Epithelial cell of proximal tubule (primary cell): Measurements from ENCODE around the gene DAD1. TPM values are rescaled to one million over a fixed set of nuclear protein-coding genes. Genes with fewer than 3 reads are reported as not detected.

Source experiments
- DNase-seq: peaks from one replicate; pipeline ENCODE4 v3.0.0-alpha.2; 2011; ENCODE audit warnings: low read depth
- H3K4me3 ChIP-seq: 2 replicates; pipeline ENCODE4 v1.5.1; 2011; ENCODE audit warnings: low read depth, mild to moderate bottlenecking, low read length
- total RNA-seq: library from RNA; depleted of rRNA; stranded (reverse); fragments of >200 nt; gene quantifications from 2 replicates; pipeline ENCODE4 v1.2.3, GENCODE V29; 2015
- TF ChIP-seq, protein P1 (sequence below): conservative IDR thresholded peaks from 2 replicates; pipeline ENCODE4 v1.5.1; 2012; ENCODE audit warnings: low read depth, mild to moderate bottlenecking, low read length

DAD1 gene
- total RNA-seq, 1 donor from 2014 or later, result 389 TPM

DNA sequence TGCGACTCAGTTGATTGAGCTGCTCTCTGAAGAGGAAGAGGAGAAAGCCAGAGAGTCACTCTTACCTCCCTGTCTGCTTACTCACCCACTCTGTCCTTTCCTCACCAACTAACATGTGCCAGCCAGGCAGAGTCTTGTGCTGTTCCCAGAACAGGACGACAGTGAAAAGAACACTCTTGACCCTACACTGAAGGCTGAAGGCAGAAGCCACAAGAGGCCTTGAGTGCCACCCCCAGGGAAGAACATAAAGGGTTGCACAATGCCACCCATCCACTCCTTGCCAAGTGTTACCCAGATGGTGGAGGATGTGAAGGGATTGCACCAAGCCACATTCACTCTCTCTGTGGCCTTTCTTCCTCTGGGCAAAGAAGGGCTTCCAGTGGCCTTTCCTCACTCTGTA lies 21.9 kb upstream of the DAD1 start:
- no peak overlapping the region for H3K4me3 ChIP-seq
- no peak for DNase-seq
- TF ChIP-seq, protein P1, sequence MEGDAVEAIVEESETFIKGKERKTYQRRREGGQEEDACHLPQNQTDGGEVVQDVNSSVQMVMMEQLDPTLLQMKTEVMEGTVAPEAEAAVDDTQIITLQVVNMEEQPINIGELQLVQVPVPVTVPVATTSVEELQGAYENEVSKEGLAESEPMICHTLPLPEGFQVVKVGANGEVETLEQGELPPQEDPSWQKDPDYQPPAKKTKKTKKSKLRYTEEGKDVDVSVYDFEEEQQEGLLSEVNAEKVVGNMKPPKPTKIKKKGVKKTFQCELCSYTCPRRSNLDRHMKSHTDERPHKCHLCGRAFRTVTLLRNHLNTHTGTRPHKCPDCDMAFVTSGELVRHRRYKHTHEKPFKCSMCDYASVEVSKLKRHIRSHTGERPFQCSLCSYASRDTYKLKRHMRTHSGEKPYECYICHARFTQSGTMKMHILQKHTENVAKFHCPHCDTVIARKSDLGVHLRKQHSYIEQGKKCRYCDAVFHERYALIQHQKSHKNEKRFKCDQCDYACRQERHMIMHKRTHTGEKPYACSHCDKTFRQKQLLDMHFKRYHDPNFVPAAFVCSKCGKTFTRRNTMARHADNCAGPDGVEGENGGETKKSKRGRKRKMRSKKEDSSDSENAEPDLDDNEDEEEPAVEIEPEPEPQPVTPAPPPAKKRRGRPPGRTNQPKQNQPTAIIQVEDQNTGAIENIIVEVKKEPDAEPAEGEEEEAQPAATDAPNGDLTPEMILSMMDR, result no peak

GRCh38 chr14:22607291-22607690 lies 18.3 kb upstream of the DAD1 start:
- TF ChIP-seq, protein P1, result no peak
- DNase-seq, result no peak
- H3K4me3 ChIP-seq, result no peak overlapping the region

GRCh38 chr14:22606380-22606779 lies 17.4 kb upstream of the DAD1 start:
- no peak overlapping the region for H3K4me3 ChIP-seq
- TF ChIP-seq, protein P1, result no peak
- no peak for DNase-seq

DNA sequence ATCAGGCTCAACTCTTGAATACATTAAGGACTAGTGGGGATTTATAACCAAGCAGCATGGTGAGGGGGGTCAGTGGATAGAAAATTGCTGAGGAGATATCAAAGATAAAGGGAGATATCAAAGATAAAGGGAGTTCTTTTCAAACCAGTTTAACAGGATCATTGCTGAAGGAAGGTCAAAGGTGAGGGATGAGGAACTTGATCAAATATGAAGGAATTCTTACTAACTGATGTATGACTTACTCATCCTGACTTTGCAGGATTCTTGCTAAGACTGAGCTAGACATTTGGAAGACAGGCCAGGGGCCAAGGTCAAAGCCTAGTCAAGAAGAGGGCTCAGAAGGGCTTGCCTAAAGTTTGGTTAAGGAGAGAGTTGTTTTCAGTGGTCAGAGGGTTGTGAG lies 13.8 kb upstream of the DAD1 start:
- no peak overlapping the region for H3K4me3 ChIP-seq
- TF ChIP-seq, protein P1, result no peak
- DNase-seq, result no peak

DNA sequence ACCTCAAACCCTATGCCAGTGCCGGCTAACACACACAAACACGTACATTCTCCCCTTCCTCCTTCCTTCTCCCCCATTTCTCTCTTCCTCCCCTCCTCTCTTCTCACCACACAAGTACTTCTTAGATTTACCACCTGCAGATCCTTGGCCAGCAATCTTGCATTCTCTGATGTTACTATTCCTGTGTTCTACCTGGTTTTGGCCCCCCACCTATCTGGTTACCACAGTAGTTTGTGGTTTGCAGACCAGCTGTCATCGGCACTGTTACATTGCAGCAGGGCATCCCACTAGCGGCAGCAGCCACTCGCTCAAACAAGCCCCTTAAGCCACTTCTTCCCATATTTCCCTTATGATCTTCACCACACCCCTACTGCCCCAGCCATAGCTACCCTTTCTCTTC lies 13.0 kb upstream of the DAD1 start:
- no peak for DNase-seq
- TF ChIP-seq, protein P1, result no peak
- no peak overlapping the region for H3K4me3 ChIP-seq

DNA sequence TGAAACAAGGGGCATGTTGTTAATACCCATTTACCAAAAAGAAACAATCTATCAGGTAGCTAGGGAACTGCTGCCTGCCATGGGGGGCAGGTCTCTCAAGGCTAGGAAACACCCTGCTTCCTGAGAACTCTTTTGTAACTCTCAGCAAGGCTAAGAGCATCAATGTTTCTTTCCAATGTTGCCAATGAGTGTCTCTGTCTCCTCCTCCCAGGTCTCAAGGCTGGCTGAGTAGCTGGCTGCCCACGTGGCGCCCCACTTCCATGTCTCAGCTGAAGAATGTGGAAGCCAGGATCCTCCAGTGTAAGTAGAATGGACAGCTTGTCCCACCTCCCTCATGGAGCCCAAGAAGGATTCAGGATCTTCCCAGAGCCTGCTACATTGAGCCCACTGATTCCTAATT lies 12.4 kb upstream of the DAD1 start:
- no peak overlapping the region for H3K4me3 ChIP-seq
- TF ChIP-seq, protein P1, result no peak
- no peak for DNase-seq

DNA sequence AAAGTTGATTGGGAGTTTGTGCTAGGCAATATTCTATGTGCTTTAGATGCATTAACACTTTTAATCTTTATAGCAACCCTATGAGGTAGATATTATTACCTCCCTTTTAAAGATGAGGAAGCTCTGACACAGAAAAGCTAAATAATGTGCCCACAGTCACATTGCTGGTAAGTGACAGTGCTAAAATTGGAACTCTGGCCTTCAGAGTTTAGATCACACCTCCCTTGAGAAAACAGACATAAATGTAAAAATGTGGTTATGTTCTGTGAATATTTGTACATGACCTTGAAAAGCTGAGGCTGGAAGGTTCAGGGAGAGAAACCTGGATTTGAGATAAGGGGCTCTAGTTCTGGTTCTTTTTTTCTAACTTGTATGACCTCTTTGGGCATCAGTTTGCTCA lies 11.0 kb upstream of the DAD1 start:
- no peak overlapping the region for H3K4me3 ChIP-seq
- DNase-seq, result no peak
- TF ChIP-seq, protein P1, result no peak
